Common myeloid progenitor, CD34-positive (primary cell): Measurements from ENCODE around the gene CLEC2D.

ENCODE experiments used
- CTCF ChIA-PET: fragments of 350-600 bp; sonication (Branson Sonifier 250); formaldehyde crosslinking; loops from one replicate; lab custom pipeline; 2021; ENCODE audit warnings: antibody characterized with exemption; lab: Charles Lee
- POLR2A ChIA-PET: fragments of 350-600 bp; sonication (Branson Sonifier 250); formaldehyde crosslinking; loops from one replicate; lab custom pipeline; 2021; ENCODE audit warnings: antibody characterized with exemption; lab: Charles Lee
- DNase-seq, 3 donors: peaks; one replicate each; pipeline versions ENCODE4 v3.0.0 to v3.0.0-alpha.2; 2013
- H3K27ac ChIP-seq, 2 experiments: 1 replicate in 1 of 2; 2 replicates in 1 of 2; pipeline ENCODE4 v1.7.0; 2013; ENCODE audit warnings: inconsistent platforms in 2 of 2, low read length in 2 of 2, mild to moderate bottlenecking in 2 of 2, low read depth in 1 of 2, moderate library complexity in 1 of 2; ENCODE audit not compliant: severe bottlenecking in 2 of 2, insufficient read depth in 1 of 2, poor library complexity in 1 of 2
- H3K27me3 ChIP-seq, 5 experiments: replicated peaks in 2 of 5; 1 replicate in 3 of 5; 2 replicates in 2 of 5; pipeline versions ENCODE4 v1.6.1 to v1.7.0; 2013; ENCODE audit warnings: low read length in 4 of 5, mild to moderate bottlenecking in 2 of 5, moderate library complexity in 2 of 5, inconsistent platforms in 1 of 5; ENCODE audit not compliant: insufficient read depth in 5 of 5, control insufficient read depth in 4 of 5
- H3K36me3 ChIP-seq, 4 experiments: 1 replicate in 2 of 4; 2 replicates in 2 of 4; pipeline versions ENCODE4 v1.6.1 to v1.7.0; 2013; ENCODE audit warnings: low read length in 3 of 4, control low read depth in 1 of 4, mild to moderate bottlenecking in 1 of 4; ENCODE audit not compliant: control insufficient read depth in 4 of 4, insufficient read depth in 4 of 4
- H3K4me1 ChIP-seq, 4 experiments: 1 replicate in 3 of 4; 2 replicates in 1 of 4; pipeline versions ENCODE4 v1.6.1 to v1.7.1; 2013; ENCODE audit warnings: low read length in 3 of 4, mild to moderate bottlenecking in 3 of 4, control low read depth in 1 of 4, inconsistent platforms in 1 of 4, moderate library complexity in 1 of 4; ENCODE audit not compliant: control insufficient read depth in 4 of 4, insufficient read depth in 4 of 4; ENCODE audit errors: control extremely low read depth in 1 of 4
- H3K4me3 ChIP-seq, 7 experiments: 1 replicate in 4 of 7; 2 replicates in 3 of 7; pipeline versions ENCODE4 v1.5.1 to v1.7.0; 2013; ENCODE audit warnings: mild to moderate bottlenecking in 7 of 7, low read length in 6 of 7, moderate library complexity in 6 of 7, inconsistent platforms in 2 of 7, low read depth in 2 of 7, control low read depth in 1 of 7; ENCODE audit not compliant: insufficient read depth in 4 of 7, control insufficient read depth in 1 of 7; ENCODE audit errors: extremely low read depth in 1 of 7
- H3K9me3 ChIP-seq, 5 experiments: 1 replicate in 4 of 5; 2 replicates in 1 of 5; pipeline versions ENCODE4 v1.6.1 to v1.7.1; 2013; ENCODE audit warnings: low read length in 4 of 5, mild to moderate bottlenecking in 2 of 5, inconsistent platforms in 1 of 5, low read depth in 1 of 5, moderate library complexity in 1 of 5; ENCODE audit not compliant: control insufficient read depth in 4 of 5, insufficient read depth in 2 of 5; ENCODE audit errors: control extremely low read depth in 1 of 5
- WGBS: methylation state at CpG from one replicate; pipeline ENCODE4 v1.1.5; 2013; ENCODE audit not compliant: insufficient coverage; 5-methylcytosine and 5-hydroxymethylcytosine counted together

CLEC2D gene

DNA sequence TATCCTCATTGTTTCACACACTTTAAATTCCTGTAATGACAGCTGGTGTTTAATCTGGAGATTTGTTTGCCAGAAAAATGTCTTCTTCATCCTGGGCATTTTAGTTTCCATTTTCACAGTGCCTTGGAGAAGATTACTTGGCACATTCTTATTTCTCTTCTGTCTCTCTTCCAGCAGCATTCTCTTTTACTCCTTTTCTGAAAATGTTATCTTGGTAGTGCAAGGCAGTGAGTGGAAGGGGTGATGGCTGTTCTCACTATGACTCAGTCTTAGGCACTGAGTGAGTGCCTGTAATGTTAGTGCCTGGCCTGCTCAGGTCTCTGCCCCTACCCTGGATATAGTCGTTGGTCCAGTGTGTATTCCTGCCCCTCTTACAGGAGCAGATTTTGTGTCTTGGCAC lies 50.3 kb downstream of the CLEC2D start:
- Histone ChIP-seq H3K9me3 (no peaks in the 10 kb centered on the region), H3K27me3 (no peaks in the 10 kb centered on the region), H3K4me3 (no peak overlapping the region), H3K36me3 (no peaks in the 10 kb centered on the region), H3K27ac (no peak overlapping the region), H3K4me1 (peaks cover 5 to 20% (median 18%) of the 10 kb centered on the region in 4 experiments)
- no peak for DNase-seq
- CTCF ChIA-PET, result no interaction called here
- 100% methylated on average over 1 of the region's 1 CpG for WGBS
- POLR2A ChIA-PET, result no interaction called here

DNA sequence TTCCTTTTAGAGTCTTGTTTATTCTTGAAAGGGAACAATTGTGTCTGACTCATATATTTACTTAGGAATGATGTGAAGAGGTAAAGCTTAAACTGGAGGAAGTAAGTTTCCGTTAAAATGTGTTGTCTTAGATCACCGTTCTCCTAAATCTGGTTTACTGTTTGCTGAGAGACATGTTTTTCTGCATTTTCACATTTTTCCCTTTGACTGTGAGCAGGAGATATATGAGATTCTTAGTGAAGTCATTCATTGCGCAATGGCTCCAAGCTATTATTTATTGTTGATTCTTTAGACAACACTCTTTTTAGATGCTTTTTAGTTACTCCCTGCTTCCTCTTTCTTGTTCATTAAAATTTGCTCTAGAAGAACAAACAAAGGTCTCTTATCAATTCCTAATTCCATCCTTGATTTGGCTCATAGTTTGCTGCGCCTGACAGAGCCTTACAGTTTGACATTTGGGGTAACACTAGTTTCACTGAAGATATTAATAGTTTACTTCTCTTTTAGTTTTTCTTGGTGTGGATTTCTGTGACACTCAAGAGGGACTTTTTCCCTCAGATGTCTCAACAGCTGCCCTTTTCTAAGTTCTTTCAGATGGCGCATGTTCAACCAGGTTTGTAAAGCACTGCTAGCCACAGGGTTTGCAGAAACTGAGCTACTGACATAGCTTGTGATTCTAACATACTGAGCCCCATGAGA lies 52.0 kb downstream of the CLEC2D start:
- H3K4me3 ChIP-seq, result no peak overlapping the region
- peaks cover 5 to 20% (median 18%) of the 10 kb centered on the region in 4 experiments for H3K4me1 ChIP-seq
- no peaks in the 10 kb centered on the region for H3K9me3 ChIP-seq
- WGBS, result 10% methylated on average over 2 of the region's 5 CpGs
- H3K27ac ChIP-seq, result peak overlapping the region in 1 of 2 experiments; percentile 12
- ChIA-PET CTCF (interaction anchor here (1.1 to 1.7 kb wide), 5 partner anchors 10 to 74 kb away, joined by 3 to 6 read pairs (median 3); no protein-coding TSS in a partner anchor), POLR2A (no interaction called here)
- peak in 2 of 3 donors; percentile 62 to 71 for DNase-seq
- H3K27me3 ChIP-seq, result no peaks in the 10 kb centered on the region
- H3K36me3 ChIP-seq, result no peaks in the 10 kb centered on the region

DNA sequence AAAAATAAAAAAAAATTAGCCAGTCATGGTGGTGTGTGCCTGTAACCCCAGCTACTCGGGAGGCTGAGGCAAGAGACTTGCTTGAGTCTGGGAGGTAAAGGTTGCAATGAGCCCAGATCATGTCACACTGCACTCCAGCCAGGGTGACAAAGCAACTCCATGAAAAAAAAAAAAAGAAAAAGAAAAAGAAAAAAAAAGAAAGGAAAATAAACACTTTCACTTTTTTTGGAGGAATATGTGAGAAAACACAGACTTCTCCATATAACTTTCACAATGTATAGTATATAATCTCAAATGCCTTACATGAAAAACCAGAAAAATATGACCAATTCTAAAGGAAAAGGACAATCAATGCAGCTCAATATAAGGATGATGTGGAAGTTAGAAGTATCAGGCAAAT lies 54.5 kb downstream of the CLEC2D start:
- Histone ChIP-seq H3K27me3 (no peaks in the 10 kb centered on the region), H3K4me3 (no peak overlapping the region), H3K4me1 (peaks cover 5 to 20% (median 18%) of the 10 kb centered on the region in 4 experiments), H3K27ac (no peak overlapping the region), H3K36me3 (no peaks in the 10 kb centered on the region), H3K9me3 (no peaks in the 10 kb centered on the region)
- no peak for DNase-seq
- POLR2A ChIA-PET, result no interaction called here
- CTCF ChIA-PET, result interaction anchor here (1.4 kb wide), 1 partner anchor 9 kb away, joined by 4 read pairs; no protein-coding TSS in a partner anchor
- WGBS, result no CpG with 5 or more reads among the region's 1 CpG

GRCh38 chr12:9725213-9725870 lies 55.8 kb downstream of the CLEC2D start:
- Histone ChIP-seq H3K36me3 (no peaks in the 10 kb centered on the region), H3K9me3 (no peaks in the 10 kb centered on the region), H3K4me3 (no peak overlapping the region), H3K4me1 (peaks cover 5 to 22% (median 18%) of the 10 kb centered on the region in 4 experiments), H3K27ac (no peak overlapping the region), H3K27me3 (no peaks in the 10 kb centered on the region)
- CTCF ChIA-PET, result interaction anchor here (0.7 to 1.5 kb wide), 4 partner anchors 11 to 91 kb away, joined by 3 to 4 read pairs (median 4); no protein-coding TSS in a partner anchor
- DNase-seq, result no peak
- no CpG with 5 or more reads among the region's 2 CpGs for WGBS
- POLR2A ChIA-PET, result no interaction called here

DNA sequence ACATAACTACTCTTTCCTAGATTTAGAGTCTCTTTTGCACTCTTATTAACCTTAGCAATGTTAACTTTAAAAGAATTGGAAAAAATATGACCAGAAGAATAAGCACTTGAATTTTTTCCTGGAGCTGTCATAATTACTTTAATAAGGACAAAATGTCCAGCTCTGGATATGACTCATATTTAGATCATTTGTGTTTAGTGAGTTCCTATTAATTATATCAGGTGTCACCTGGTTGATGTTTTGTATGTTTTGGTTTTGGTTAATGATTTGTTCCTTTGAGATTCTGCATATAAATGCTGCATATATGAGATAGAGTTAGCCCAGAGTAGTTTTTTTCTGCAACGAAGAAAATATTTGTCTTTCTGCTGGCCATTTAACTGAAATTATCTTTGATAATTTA lies 58.3 kb downstream of the CLEC2D start:
- H3K4me3 ChIP-seq, result no peak overlapping the region
- no peaks in the 10 kb centered on the region for H3K9me3 ChIP-seq
- CTCF ChIA-PET, result no interaction called here
- POLR2A ChIA-PET, result no interaction called here
- DNase-seq, result no peak
- peaks cover 13 to 21% (median 17%) of the 10 kb centered on the region in 4 experiments for H3K4me1 ChIP-seq
- no peaks in the 10 kb centered on the region for H3K36me3 ChIP-seq
- no CpG with 5 or more reads among the region's 1 CpG for WGBS
- H3K27ac ChIP-seq, result no peak overlapping the region
- no peaks in the 10 kb centered on the region for H3K27me3 ChIP-seq

DNA sequence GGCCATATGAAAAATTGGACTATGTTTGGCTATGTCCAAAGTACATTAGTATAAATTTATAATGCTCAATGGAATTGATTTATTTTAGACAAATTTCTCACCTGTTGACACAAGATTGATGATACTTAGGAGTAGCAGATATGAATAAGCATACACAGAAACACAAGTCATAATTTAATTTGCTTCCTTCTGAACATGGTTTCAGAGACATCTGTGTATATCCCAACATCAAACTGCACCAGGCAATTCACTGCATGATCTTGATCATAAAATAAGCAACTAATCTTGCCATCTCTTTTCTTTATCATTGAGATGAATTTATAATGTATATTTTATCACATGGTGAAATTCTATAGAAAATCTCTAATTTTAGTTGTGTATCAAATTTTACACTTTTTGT lies 59.6 kb downstream of the CLEC2D start:
- ChIA-PET CTCF (interaction anchor here (1.2 to 1.5 kb wide), 2 partner anchors 11 to 14 kb away, joined by 3 to 5 read pairs; no protein-coding TSS in a partner anchor), POLR2A (no interaction called here)
- no peak overlapping the region for H3K4me3 ChIP-seq
- no peak overlapping the region for H3K27ac ChIP-seq
- H3K4me1 ChIP-seq, result peaks cover 17 to 31% (median 22%) of the 10 kb centered on the region in 4 experiments
- H3K27me3 ChIP-seq, result no peaks in the 10 kb centered on the region
- H3K36me3 ChIP-seq, result no peaks in the 10 kb centered on the region
- DNase-seq, result no peak
- H3K9me3 ChIP-seq, result no peaks in the 10 kb centered on the region

- H3K27me3 ChIP-seq, result no peaks in the 10 kb centered on the region
- H3K27ac ChIP-seq, result no peak overlapping the region
- ChIA-PET POLR2A (no interaction called here), CTCF (interaction anchor here (1.2 to 1.5 kb wide), 2 partner anchors 12 to 15 kb away, joined by 3 to 5 read pairs; no protein-coding TSS in a partner anchor)
- 95% methylated on average over 2 of the region's 3 CpGs for WGBS
- no peaks in the 10 kb centered on the region for H3K36me3 ChIP-seq
- H3K9me3 ChIP-seq, result no peaks in the 10 kb centered on the region
- DNase-seq, result no peak
- no peak overlapping the region for H3K4me3 ChIP-seq
- H3K4me1 ChIP-seq, result peaks cover 18 to 31% (median 24%) of the 10 kb centered on the region in 4 experiments
Observed at GRCh38 chr12:9730011-9730410, 60.5 kb downstream of the CLEC2D start.
